H1 (cell line): Measurements from ENCODE around the gene DAPK1. TPM values are rescaled to one million over a fixed set of nuclear protein-coding genes. Genes with fewer than 3 reads are reported as not detected.

Experiments used
- CTCF ChIA-PET: fragments of 300-600 bp; sonication (Branson Sonifier 250); formaldehyde crosslinking; loops from one replicate; lab custom pipeline; 2021; ENCODE audit not compliant: partially characterized antibody; lab: Charles Lee
- POLR2A ChIA-PET: fragments of 300-600 bp; sonication (Branson Sonifier 250); formaldehyde crosslinking; loops from one replicate; lab custom pipeline; 2021; ENCODE audit warnings: inconsistent platforms; ENCODE audit not compliant: partially characterized antibody; lab: Charles Lee
- DNase-seq, 2 experiments: peaks; one replicate each; pipeline versions ENCODE4 v3.0.0 to v3.0.0-alpha.2; 2010 to 2022; ENCODE audit warnings: low spot score in 2 of 2, low read depth in 1 of 2, mixed read lengths in 1 of 2
- FAIRE-seq: peaks from 2 replicates; lab custom pipeline; 2011; peaks lifted over from hg19 to GRCh38; lab: Jason Lieb, UNC
- H2AFZ ChIP-seq: 2 replicates; pipeline ENCODE4 v1.8.1; 2012; ENCODE audit warnings: low read length, inconsistent platforms
- H2AK5ac ChIP-seq: 2 replicates; pipeline ENCODE4 v1.6.1; 2013; ENCODE audit warnings: low read depth, low read length
- H2BK120ac ChIP-seq: replicated peaks from 2 replicates; pipeline ENCODE3; 2013; ENCODE audit warnings: low read depth, low read length, inconsistent platforms
- H2BK12ac ChIP-seq: 2 replicates; pipeline ENCODE4 v1.6.1; 2013; ENCODE audit warnings: low read depth, low read length
- H2BK15ac ChIP-seq: 2 replicates; pipeline ENCODE4 v1.6.1; 2013; ENCODE audit warnings: low read length
- H2BK20ac ChIP-seq: 2 replicates; pipeline ENCODE4 v1.6.1; 2013; ENCODE audit warnings: low read length
- H2BK5ac ChIP-seq: 2 replicates; pipeline ENCODE4 v1.6.1; 2013; ENCODE audit warnings: low read depth, low read length
- H3K14ac ChIP-seq: 2 replicates; pipeline ENCODE4 v1.6.1; 2013; ENCODE audit warnings: inconsistent platforms; ENCODE audit not compliant: insufficient read length
- H3K18ac ChIP-seq: 2 replicates; pipeline ENCODE4 v1.6.1; 2013; ENCODE audit warnings: low read length; ENCODE audit errors: extremely low read depth
- H3K23ac ChIP-seq: 2 replicates; pipeline ENCODE4 v1.6.1; 2013; ENCODE audit warnings: inconsistent platforms; ENCODE audit not compliant: insufficient read length
- H3K23me2 ChIP-seq: 2 replicates; pipeline ENCODE4 v1.6.1; 2013; ENCODE audit warnings: low read depth, low read length
- H3K27ac ChIP-seq: 2 replicates; pipeline ENCODE4 v1.6.1; 2011; ENCODE audit warnings: low read depth, low read length, inconsistent platforms
- H3K27me3 ChIP-seq, 4 experiments: replicated peaks in 1 of 4; 1 replicate in 1 of 4; 2 replicates in 3 of 4; pipeline versions ENCODE4 v1.6.1 to v1.8.1; 2011 to 2013; ENCODE audit warnings: low read length in 3 of 4, mild to moderate bottlenecking in 3 of 4, inconsistent platforms in 2 of 4, mixed read lengths in 2 of 4, moderate library complexity in 1 of 4; ENCODE audit not compliant: control insufficient read depth in 3 of 4, insufficient read depth in 3 of 4; ENCODE audit errors: extremely low read depth in 1 of 4
- H3K36me3 ChIP-seq, 4 experiments: 2 replicates each; pipeline versions ENCODE4 v1.6.1 to v1.8.1; 2011 to 2013; ENCODE audit warnings: mild to moderate bottlenecking in 4 of 4, low read length in 3 of 4, moderate library complexity in 2 of 4, control low read depth in 1 of 4, inconsistent platforms in 1 of 4; ENCODE audit not compliant: insufficient read depth in 4 of 4, control insufficient read depth in 2 of 4
- H3K4ac ChIP-seq: replicated peaks from 2 replicates; pipeline ENCODE3; 2013; ENCODE audit warnings: low read length, low read depth, mixed read lengths, inconsistent platforms; ENCODE audit not compliant: insufficient read length
- H3K4me1 ChIP-seq, 4 experiments: replicated peaks in 1 of 4; 1 replicate in 1 of 4; 2 replicates in 3 of 4; pipeline versions ENCODE4 v1.6.1 to v1.8.1; 2011 to 2013; ENCODE audit warnings: low read length in 3 of 4, inconsistent platforms in 2 of 4, mixed read lengths in 1 of 4; ENCODE audit not compliant: insufficient read depth in 4 of 4, control insufficient read depth in 3 of 4
- H3K4me2 ChIP-seq, 2 experiments: 2 replicates each; pipeline versions ENCODE4 v1.6.1 to v1.8.1; 2011 to 2013; ENCODE audit warnings: low read depth in 2 of 2, low read length in 2 of 2, control low read depth in 1 of 2, inconsistent platforms in 1 of 2, mild to moderate bottlenecking in 1 of 2; ENCODE audit not compliant: insufficient read depth in 1 of 2
- H3K4me3 ChIP-seq, 4 experiments: fragments of 200-600, 300-600 bp in 1 of 4; sonication (generic), shearing (Covaris generic), sonication (Bioruptor Twin) in 1 of 4; 2 replicates each; pipeline versions ENCODE4 v1.5.1 to v1.8.1; 2011 to 2016; ENCODE audit warnings: low read length in 4 of 4, low read depth in 3 of 4, control low read depth in 2 of 4, inconsistent platforms in 2 of 4, mild to moderate bottlenecking in 2 of 4, mixed read lengths in 1 of 4, moderate library complexity in 1 of 4; ENCODE audit not compliant: insufficient read depth in 2 of 4; ENCODE audit errors: extremely low read depth in 1 of 4
- H3K56ac ChIP-seq: replicated peaks from 2 replicates; pipeline ENCODE3; 2013; ENCODE audit warnings: low read depth, mild to moderate bottlenecking, mixed read lengths, low read length, inconsistent platforms; ENCODE audit not compliant: insufficient read length
- H3K79me1 ChIP-seq: 2 replicates; pipeline ENCODE4 v1.6.1; 2013; ENCODE audit warnings: low read depth, low read length, control low read depth
- H3K79me2 ChIP-seq, 2 experiments: 2 replicates each; pipeline versions ENCODE4 v1.6.1 to v1.8.1; 2012 to 2013; ENCODE audit warnings: low read length in 2 of 2, mild to moderate bottlenecking in 2 of 2, inconsistent platforms in 1 of 2; ENCODE audit not compliant: insufficient read depth in 2 of 2, control insufficient read depth in 1 of 2
- H3K9ac ChIP-seq, 4 experiments: replicated peaks in 1 of 4; 1 replicate in 1 of 4; 2 replicates in 3 of 4; pipeline versions ENCODE4 v1.6.1 to v1.8.1; 2011 to 2013; ENCODE audit warnings: low read depth in 3 of 4, low read length in 3 of 4, control low read depth in 2 of 4, mild to moderate bottlenecking in 2 of 4, moderate library complexity in 2 of 4, inconsistent platforms in 1 of 4; ENCODE audit errors: extremely low read depth in 1 of 4
- H3K9me3 ChIP-seq, 2 experiments: 2 replicates each; pipeline versions ENCODE4 v1.6.1 to v1.8.1; 2012 to 2013; ENCODE audit warnings: mild to moderate bottlenecking in 2 of 2, moderate library complexity in 2 of 2, control low read depth in 1 of 2, inconsistent platforms in 1 of 2, low read depth in 1 of 2, low read length in 1 of 2, mixed read lengths in 1 of 2; ENCODE audit not compliant: insufficient read depth in 2 of 2
- H4K20me1 ChIP-seq, 2 experiments: replicated peaks in 1 of 2; 2 replicates each; pipeline versions ENCODE3 to v1.8.1; 2011 to 2013; ENCODE audit warnings: inconsistent platforms in 2 of 2, low read length in 2 of 2, mild to moderate bottlenecking in 1 of 2; ENCODE audit not compliant: insufficient read depth in 2 of 2, control insufficient read depth in 1 of 2
- H4K5ac ChIP-seq: 2 replicates; pipeline ENCODE4 v1.6.1; 2013; ENCODE audit warnings: low read length, low read depth, mixed read lengths, inconsistent platforms; ENCODE audit not compliant: insufficient read length
- H4K8ac ChIP-seq: 2 replicates; pipeline ENCODE4 v1.8.0; 2013; ENCODE audit warnings: mild to moderate bottlenecking, moderate library complexity, low read length, inconsistent platforms; ENCODE audit not compliant: insufficient read depth; ENCODE audit errors: extremely low read depth
- H4K91ac ChIP-seq: replicated peaks from 2 replicates; pipeline ENCODE3; 2013; ENCODE audit warnings: low read length, mixed read lengths, inconsistent platforms; ENCODE audit not compliant: insufficient read length
- WGBS, 2 experiments: shearing (Covaris generic) in 1 of 2; methylation state at CpG; one replicate each; pipeline versions ENCODE4 v1.1.6 to v1.1.7; 2013 to 2015; ENCODE audit warnings: low lambda C conversion rate in 2 of 2, mixed read lengths in 2 of 2, inconsistent platforms in 1 of 2, low coverage in 1 of 2, missing lambda C conversion rate in 1 of 2; ENCODE audit not compliant: insufficient replicate concordance in 2 of 2, insufficient coverage in 1 of 2, insufficient read length in 1 of 2; ENCODE audit errors: extremely low coverage in 1 of 2, missing lambda C conversion rate in 1 of 2; 5-methylcytosine and 5-hydroxymethylcytosine counted together
- polyA plus RNA-seq, 7 experiments: library from polyadenylated mRNA; depleted of rRNA in 3 of 7; stranded (reverse) in 5 of 7; unstranded in 2 of 7; fragments of >200 nt in 5 of 7; fragments of 200-250 nt in 2 of 7; gene quantifications; 1 replicate in 5 of 7; 2 replicates in 1 of 7; 4 replicates in 1 of 7; pipeline versions ENCODE4 v1.2.1 to v1.2.3, GENCODE V29; 2011 to 2013; ENCODE audit warnings: missing spikeins in 2 of 7, mixed read lengths in 2 of 7
- total RNA-seq: library from RNA; stranded (reverse); fragmentation: NEBNext Ultra II Directional; extraction: Animal tissue kit (Norgen Biotek cat#: 25700); gene quantifications from 2 replicates; pipeline ENCODE4 v1.2.1, GENCODE V29; 2021
- TF ChIP-seq, protein P1 (sequence below): IDR thresholded peaks from 2 replicates; pipeline ENCODE4 v1.6.1; 2011; ENCODE audit warnings: low read depth, mild to moderate bottlenecking, low read length; ENCODE audit not compliant: insufficient read depth

The DAPK1 gene
- total and polyA plus RNA-seq, 2 of the 8 experiments (the other 6 are each of a cell fraction or from before 2014, with no cell fraction given) = 62.4 to 131 TPM

DNA sequence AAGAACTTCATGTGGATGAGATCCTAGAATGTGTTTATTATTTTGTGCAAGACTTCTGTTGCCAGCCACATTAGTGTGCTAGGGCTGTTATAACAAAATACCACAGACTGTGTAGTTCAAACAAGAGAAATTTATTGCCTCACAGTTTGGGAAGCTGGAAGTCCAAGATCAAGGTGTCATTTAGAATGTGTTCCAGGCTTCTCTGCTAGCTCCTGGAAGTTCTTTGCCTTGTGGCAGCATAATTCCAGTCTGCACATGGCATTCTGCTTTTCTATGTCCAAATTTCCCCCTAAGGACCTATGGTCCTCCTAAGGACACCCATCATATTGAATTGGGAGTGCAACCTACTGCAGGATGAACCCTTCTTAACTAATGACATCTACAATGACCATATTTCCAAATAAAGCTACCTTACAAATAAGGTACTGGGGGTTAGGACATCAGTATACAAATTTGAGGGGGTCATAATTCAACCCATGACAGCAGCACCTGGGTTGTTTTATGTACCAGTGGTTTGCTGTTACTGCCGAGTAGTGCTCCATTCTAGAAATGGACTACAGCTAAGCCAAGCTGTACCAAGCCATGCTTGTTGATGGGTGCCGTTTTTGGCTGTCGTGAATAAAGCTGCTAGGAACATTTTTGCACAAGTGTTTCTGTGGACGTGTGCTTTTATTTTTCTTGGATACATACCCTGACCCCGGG is 52.7 kb downstream of the DAPK1 start:
- no peak overlapping the region for H3K4ac ChIP-seq
- peaks cover 4 to 74% of the 10 kb centered on the region in 2 experiments; a peak in 3 of 4 replicates for H3K79me2 ChIP-seq
- no peak overlapping the region for H3K4me2 ChIP-seq
- peaks cover 11% of the 10 kb centered on the region; the same call in 1 of the 2 replicates for H3K79me1 ChIP-seq
- H3K18ac ChIP-seq = no peak overlapping the region
- H3K23me2 ChIP-seq = no peaks in the 10 kb centered on the region
- CTCF ChIA-PET = interaction anchor here (0.6 to 2.1 kb wide), 6 partner anchors 15 to 1189 kb away, joined by 3 to 8 read pairs (median 3); no protein-coding TSS in a partner anchor
- TF ChIP-seq, protein P1, sequence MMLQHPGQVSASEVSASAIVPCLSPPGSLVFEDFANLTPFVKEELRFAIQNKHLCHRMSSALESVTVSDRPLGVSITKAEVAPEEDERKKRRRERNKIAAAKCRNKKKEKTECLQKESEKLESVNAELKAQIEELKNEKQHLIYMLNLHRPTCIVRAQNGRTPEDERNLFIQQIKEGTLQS = no peak
- no peak overlapping the region for H2BK5ac ChIP-seq
- no peak overlapping the region for H2BK12ac ChIP-seq
- H3K4me3 ChIP-seq = no peak overlapping the region
- no peak overlapping the region for H4K8ac ChIP-seq
- no peak overlapping the region for H3K56ac ChIP-seq
- H2BK15ac ChIP-seq = no peak overlapping the region; the same call in 1 of the 2 replicates
- FAIRE-seq (no peak), DNase-seq (no peak)
- no peaks in the 10 kb centered on the region for H3K9me3 ChIP-seq
- no peak overlapping the region for H3K9ac ChIP-seq
- 89% methylated on average over 5 of the region's 5 CpGs; no CpG with 5 or more reads in 1 of the 2 experiments for WGBS, 2 experiments
- POLR2A ChIA-PET = interaction anchor here (0.9 kb wide), 1 partner anchor 15 kb away, joined by 3 read pairs; no protein-coding TSS in a partner anchor
- H3K23ac ChIP-seq = no peak overlapping the region
- no peak overlapping the region for H2BK20ac ChIP-seq
- H2AK5ac ChIP-seq = no peak overlapping the region
- no peak overlapping the region for H3K14ac ChIP-seq
- H3K36me3 ChIP-seq = no peaks in the 10 kb centered on the region; a peak in 2 of 8 replicates
- no peaks in the 10 kb centered on the region for H3K27me3 ChIP-seq
- H4K20me1 ChIP-seq = peaks cover 9 to 11% of the 10 kb centered on the region in 2 experiments
- H3K4me1 ChIP-seq = peaks cover 0 to 5% (median 1%) of the 10 kb centered on the region in 4 experiments; a peak in 3 of 7 replicates
- H4K91ac ChIP-seq = no peak overlapping the region
- H3K27ac ChIP-seq = no peak overlapping the region
- H2BK120ac ChIP-seq = no peak overlapping the region
- H4K5ac ChIP-seq = no peak overlapping the region
- no peak overlapping the region for H2AFZ ChIP-seq
